Effector CD4-positive, alpha-beta T cell (primary cell): ENCODE data around the gene NTN5.
"Not testable (repeated sequence)": the region's sequence is repeated elsewhere in the genome, so short reads cannot be mapped to it uniquely, and the experiment has no call there.

ENCODE experiments used
- DNase-seq: peaks from one replicate; pipeline ENCODE4 v3.0.0-alpha.2; 2020
- total RNA-seq: gene quantifications from one replicate; lab custom pipeline; 2026; lab: John Stamatoyannopoulos, UW

NTN5 gene
- total RNA-seq: 1.1 reads per million

- no peak for DNase-seq
Measured at GRCh38 chr19:48672994-48673393, at the start of gene NTN5. NTN5 (minus strand) TSS chr19:48673017; CDS start chr19:48670986, 2,031 bp downstream.

GRCh38 chr19:48722196-48722708 is 49.4 kb upstream of the NTN5 start:
- no peak for DNase-seq

- peak; percentile 90 for DNase-seq
Measured at GRCh38 chr19:48720613-48721296, 47.9 kb upstream of the NTN5 start.

- no peak for DNase-seq
Measured at GRCh38 chr19:48720251-48720612, 47.4 kb upstream of the NTN5 start.

GRCh38 chr19:48719263-48720171 is 46.7 kb upstream of the NTN5 start, which contains the start of gene MAMSTR:
MAMSTR (minus strand) TSS chr19:48719725; CDS start chr19:48719031, 694 bp downstream.
- no peak for DNase-seq

- no peak for DNase-seq
Measured at GRCh38 chr19:48718711-48719231, 46.0 kb upstream of the NTN5 start.

- DNase-seq: not testable (repeated sequence)
Measured at GRCh38 chr19:48718106-48718505, 45.3 kb upstream of the NTN5 start.

- no peak for DNase-seq
Measured at GRCh38 chr19:48716562-48717291, 43.9 kb upstream of the NTN5 start.

GRCh38 chr19:48715681-48716171 is 42.9 kb upstream of the NTN5 start:
- no peak for DNase-seq

GRCh38 chr19:48714759-48715675 is 42.2 kb upstream of the NTN5 start:
- no peak for DNase-seq

- DNase-seq: peak; percentile 92
Measured at GRCh38 chr19:48713864-48714755, 41.3 kb upstream of the NTN5 start.

GRCh38 chr19:48713041-48713863 is 40.4 kb upstream of the NTN5 start:
- DNase-seq: no peak

GRCh38 chr19:48711106-48711662 is 38.4 kb upstream of the NTN5 start:
- DNase-seq: no peak

GRCh38 chr19:48708471-48708870 is 35.7 kb upstream of the NTN5 start:
- DNase-seq: no peak

GRCh38 chr19:48705431-48705830 is 32.6 kb upstream of the NTN5 start:
- no peak for DNase-seq

GRCh38 chr19:48703316-48703715 is 30.5 kb upstream of the NTN5 start:
- no peak for DNase-seq

GRCh38 chr19:48702701-48703100 is 29.9 kb upstream of the NTN5 start:
- no peak for DNase-seq

- no peak for DNase-seq
Measured at GRCh38 chr19:48698046-48698445, 25.2 kb upstream of the NTN5 start.
